Prostate gland (tissue), 2 donors: ENCODE data around the gene PPM1G.

Source experiments
- POLR2AphosphoS5 ChIP-seq: sonication (generic); formaldehyde crosslinking; IDR thresholded peaks from one replicate; pipeline ENCODE4 v1.6.1; 2017; ENCODE audit warnings: antibody characterized with exemption
- TF ChIP-seq, protein P1 (sequence below), 4 experiments: fragments of 200-600 bp in 2 of 4; fragments of 450-650 bp in 2 of 4; sonication (generic) in 2 of 4; IDR thresholded peaks; 1 replicate in 3 of 4; 2 replicates in 1 of 4; pipeline ENCODE4 v1.5.1; 2016 to 2019; ENCODE audit warnings: antibody characterized with exemption in 4 of 4, mild to moderate bottlenecking in 2 of 4, moderate library complexity in 2 of 4

- TF ChIP-seq, protein P1, sequence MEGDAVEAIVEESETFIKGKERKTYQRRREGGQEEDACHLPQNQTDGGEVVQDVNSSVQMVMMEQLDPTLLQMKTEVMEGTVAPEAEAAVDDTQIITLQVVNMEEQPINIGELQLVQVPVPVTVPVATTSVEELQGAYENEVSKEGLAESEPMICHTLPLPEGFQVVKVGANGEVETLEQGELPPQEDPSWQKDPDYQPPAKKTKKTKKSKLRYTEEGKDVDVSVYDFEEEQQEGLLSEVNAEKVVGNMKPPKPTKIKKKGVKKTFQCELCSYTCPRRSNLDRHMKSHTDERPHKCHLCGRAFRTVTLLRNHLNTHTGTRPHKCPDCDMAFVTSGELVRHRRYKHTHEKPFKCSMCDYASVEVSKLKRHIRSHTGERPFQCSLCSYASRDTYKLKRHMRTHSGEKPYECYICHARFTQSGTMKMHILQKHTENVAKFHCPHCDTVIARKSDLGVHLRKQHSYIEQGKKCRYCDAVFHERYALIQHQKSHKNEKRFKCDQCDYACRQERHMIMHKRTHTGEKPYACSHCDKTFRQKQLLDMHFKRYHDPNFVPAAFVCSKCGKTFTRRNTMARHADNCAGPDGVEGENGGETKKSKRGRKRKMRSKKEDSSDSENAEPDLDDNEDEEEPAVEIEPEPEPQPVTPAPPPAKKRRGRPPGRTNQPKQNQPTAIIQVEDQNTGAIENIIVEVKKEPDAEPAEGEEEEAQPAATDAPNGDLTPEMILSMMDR (IDR thresholded peaks at IDR 0.05), result no peak
- TF ChIP-seq POLR2AphosphoS5, result no peak
Measured at GRCh38 chr2:27408601-27409320, 630 bp downstream of the PPM1G start.
